Breast epithelium (tissue), 4 donors: Measurements from ENCODE around the gene CTDSPL. TPM values are rescaled to one million over a fixed set of nuclear protein-coding genes. Genes with fewer than 3 reads are reported as not detected.

Experiments
- DNase-seq, 2 donors: peaks; one replicate each; pipeline ENCODE4 v3.0.0-alpha.2; 2019; ENCODE audit warnings: low spot score in 2 of 2
- H3K27ac ChIP-seq, 2 donors: fragments of 200-600 bp; sonication (generic) in 1 of 2; one replicate each; pipeline ENCODE4 v1.5.1; 2016 to 2019; ENCODE audit warnings: mild to moderate bottlenecking in 1 of 2
- H3K27me3 ChIP-seq, 2 donors: fragments of 200-600 bp; sonication (generic) in 1 of 2; one replicate each; pipeline versions ENCODE4 v1.5.1 to v1.6.0; 2017 to 2019; ENCODE audit warnings: control low read depth in 1 of 2, mild to moderate bottlenecking in 1 of 2
- H3K36me3 ChIP-seq: fragments of 200-600 bp; one replicate; pipeline ENCODE4 v1.5.1; 2019
- H3K4me1 ChIP-seq, 2 donors: fragments of 200-600 bp; sonication (generic); one replicate each; pipeline ENCODE4 v1.5.1; 2016 to 2019; ENCODE audit warnings: control low read depth in 1 of 2
- H3K4me3 ChIP-seq, 3 donors: fragments of 200-600 bp; sonication (generic); 1 replicate in 2 of 3; 2 replicates in 1 of 3; pipeline ENCODE4 v1.5.1; 2016 to 2019; ENCODE audit warnings: mild to moderate bottlenecking in 3 of 3, moderate library complexity in 2 of 3
- H3K9me3 ChIP-seq, 2 donors: fragments of 200-600 bp; sonication (generic) in 1 of 2; one replicate each; pipeline ENCODE4 v1.5.1; 2016 to 2019; ENCODE audit warnings: control low read depth in 1 of 2
- CTCF ChIP-seq, 3 donors: fragments of 450-650 bp; IDR thresholded peaks; one replicate each; pipeline ENCODE4 v1.5.1; 2016 to 2017; ENCODE audit warnings: antibody characterized with exemption in 3 of 3, mild to moderate bottlenecking in 3 of 3, moderate library complexity in 3 of 3
- POLR2A ChIP-seq: fragments of 450-650 bp; IDR thresholded peaks from one replicate; pipeline ENCODE4 v1.6.1; 2016; ENCODE audit warnings: antibody characterized with exemption, mild to moderate bottlenecking, moderate library complexity
- POLR2AphosphoS5 ChIP-seq, 3 donors: sonication (generic); formaldehyde crosslinking; IDR thresholded peaks; one replicate each; pipeline ENCODE4 v1.6.1; 2017; ENCODE audit warnings: antibody characterized with exemption in 3 of 3
- intact Hi-C: fragments of 100-400 bp; cut with DNase I; formaldehyde crosslinking; loops from one replicate; pipeline ENCODE4 v1.15.1; 2023; ENCODE audit warnings: low total_unique reads
- total RNA-seq, 3 donors: library from RNA; depleted of rRNA; stranded (reverse); fragments of >200 nt; gene quantifications; one replicate each; pipeline ENCODE4 v1.1.0, GENCODE V29; 2016

The CTDSPL gene
- total RNA-seq, 3 donors from 2014 or later: 40.0 to 80.8 (median 63.1) TPM

DNA sequence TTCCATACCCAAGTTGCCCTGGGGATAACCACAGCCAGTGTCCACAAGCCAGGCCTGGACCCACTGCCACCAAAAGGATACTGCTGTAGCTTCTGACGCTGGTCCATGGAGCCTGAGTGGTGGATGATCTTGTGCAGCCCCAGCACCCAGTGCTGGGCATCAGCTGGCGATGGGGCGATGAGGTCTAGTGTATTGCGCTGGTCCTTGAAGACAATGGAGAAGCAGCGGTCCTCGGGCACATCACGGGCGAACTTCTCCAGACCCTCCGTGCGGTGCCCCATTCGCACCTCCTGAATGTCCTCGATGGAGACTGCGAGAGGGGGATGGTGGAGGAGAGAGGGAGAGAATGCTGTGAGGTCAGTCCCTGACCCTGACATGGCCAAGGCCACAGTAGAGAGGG lies 154.7 kb downstream of the CTDSPL start:
- intact Hi-C loops: no loop called here
- Histone ChIP-seq H3K27ac (no peak overlapping the region), H3K4me3 (no peak overlapping the region), H3K4me1 (no peaks in the 10 kb centered on the region), H3K36me3 (peaks cover 19% of the 10 kb centered on the region), H3K9me3 (peaks cover 0 to 11% of the 10 kb centered on the region in 2 donors), H3K27me3 (no peaks in the 10 kb centered on the region)
- no peak for DNase-seq
- TF ChIP-seq POLR2A (no peak), CTCF (IDR thresholded peaks at IDR 0.05) (no peak), POLR2AphosphoS5 (IDR thresholded peaks at IDR 0.05) (no peak)

DNA sequence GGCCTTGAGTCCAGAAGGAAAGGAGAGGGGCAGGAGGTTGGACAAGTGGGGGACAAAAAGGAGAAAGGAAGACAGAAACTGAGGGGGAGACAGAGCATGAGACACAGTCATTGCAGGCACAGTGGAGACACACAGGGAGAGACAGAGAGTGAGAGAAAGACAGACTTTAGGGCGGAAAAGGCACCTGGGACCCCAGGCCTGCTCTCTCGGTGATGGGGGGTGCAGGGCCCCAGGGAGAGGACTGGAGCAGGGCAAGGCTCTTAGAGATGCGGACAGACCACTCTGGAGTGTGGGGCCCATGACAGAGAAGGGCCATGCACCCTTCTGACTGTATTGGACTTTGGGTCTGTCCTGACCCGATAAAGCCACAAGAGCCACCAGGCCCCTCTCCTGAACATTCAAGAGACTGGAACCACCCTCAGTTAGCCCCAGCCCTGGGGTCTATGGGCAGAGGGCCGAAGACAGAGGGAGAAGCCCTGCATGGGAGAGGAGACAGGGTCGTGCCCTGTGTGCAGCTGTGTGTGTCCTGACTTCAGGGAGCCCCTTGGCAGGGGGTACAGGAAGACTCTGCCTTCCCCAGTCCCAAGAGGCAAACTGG lies 155.3 kb downstream of the CTDSPL start:
- H3K4me3 ChIP-seq: no peak overlapping the region
- peaks cover 0 to 11% of the 10 kb centered on the region in 2 donors for H3K9me3 ChIP-seq
- H3K36me3 ChIP-seq: peaks cover 19% of the 10 kb centered on the region
- no peaks in the 10 kb centered on the region for H3K4me1 ChIP-seq
- intact Hi-C loops: no loop called here
- no peaks in the 10 kb centered on the region for H3K27me3 ChIP-seq
- H3K27ac ChIP-seq: no peak overlapping the region
- no peak for TF ChIP-seq POLR2A
- no peak for TF ChIP-seq CTCF (IDR thresholded peaks at IDR 0.05)
- no peak for TF ChIP-seq POLR2AphosphoS5 (IDR thresholded peaks at IDR 0.05)
- no peak for DNase-seq

- peaks cover 19% of the 10 kb centered on the region for H3K36me3 ChIP-seq
- no peak overlapping the region for H3K4me3 ChIP-seq
- H3K27me3 ChIP-seq: no peaks in the 10 kb centered on the region
- H3K4me1 ChIP-seq: no peaks in the 10 kb centered on the region
- no peak for DNase-seq
- peaks cover 0 to 11% of the 10 kb centered on the region in 2 donors for H3K9me3 ChIP-seq
- intact Hi-C loops: no loop called here
- no peak overlapping the region for H3K27ac ChIP-seq
- TF ChIP-seq POLR2A (no peak), CTCF (IDR thresholded peaks at IDR 0.05) (no peak), POLR2AphosphoS5 (IDR thresholded peaks at IDR 0.05) (no peak)
These were observed 156.0 kb downstream of the CTDSPL start for GRCh38 chr3:38017445-38018295.

DNA sequence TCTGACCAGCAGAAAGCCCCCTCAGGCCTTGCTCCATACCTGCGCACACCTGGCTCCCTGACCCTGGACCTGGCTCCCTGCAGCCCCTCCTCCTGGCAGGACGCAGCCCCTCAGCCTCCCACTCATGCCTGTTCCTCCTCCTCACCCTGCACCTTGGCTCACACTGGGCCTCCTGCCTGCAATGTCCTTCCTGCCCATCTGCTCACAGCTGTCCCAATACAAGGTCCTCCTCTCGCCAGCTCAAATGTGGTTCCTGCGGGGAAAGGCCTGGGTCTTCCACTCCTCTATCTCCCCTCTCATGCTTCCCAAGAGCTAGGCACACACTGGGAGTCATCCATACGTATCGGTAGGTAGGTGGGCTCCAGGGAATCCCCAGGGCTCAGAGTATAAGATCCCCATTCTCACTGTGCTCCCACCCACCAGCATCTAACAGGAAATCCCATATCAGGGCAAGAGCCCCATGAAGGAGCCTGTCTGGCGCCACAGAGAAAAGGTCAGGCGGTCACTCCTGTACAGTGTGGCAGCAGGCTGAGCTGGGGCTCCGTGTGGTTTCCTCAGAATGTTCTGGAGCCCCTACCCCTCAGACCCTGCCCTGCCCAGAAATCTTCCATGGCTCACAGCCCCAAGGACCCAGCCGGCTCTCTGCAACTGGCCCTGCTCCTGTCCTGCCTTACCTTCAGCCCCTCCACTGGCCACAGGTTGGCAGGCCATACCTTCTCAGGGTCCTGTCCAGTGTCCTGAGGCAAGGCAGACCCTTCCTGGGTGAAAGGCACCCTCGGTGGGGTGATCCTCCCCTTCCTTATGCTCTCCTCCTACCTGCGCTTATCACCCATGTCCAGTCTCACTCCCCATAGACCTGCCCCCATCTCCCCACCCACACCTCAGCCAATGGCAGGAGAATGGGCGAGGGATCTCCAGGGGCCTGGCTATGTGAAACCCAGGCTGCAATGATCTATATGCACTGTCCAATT lies 156.9 kb downstream of the CTDSPL start:
- TF ChIP-seq POLR2AphosphoS5 (IDR thresholded peaks at IDR 0.05): no peak
- TF ChIP-seq CTCF (IDR thresholded peaks at IDR 0.05): no peak
- no peak for TF ChIP-seq POLR2A
- H3K4me3 ChIP-seq: no peak overlapping the region
- peak in 1 of 2 donors; percentile 34 for DNase-seq
- intact Hi-C loops: no loop called here
- peaks cover 19% of the 10 kb centered on the region for H3K36me3 ChIP-seq
- no peaks in the 10 kb centered on the region for H3K27me3 ChIP-seq
- H3K9me3 ChIP-seq: peaks cover 0 to 11% of the 10 kb centered on the region in 2 donors
- H3K4me1 ChIP-seq: peaks cover 0 to 1% of the 10 kb centered on the region in 2 donors
- no peak overlapping the region for H3K27ac ChIP-seq
